Endothelial cell of umbilical vein (primary cell): ENCODE results near the gene TM6SF1. TPM values are rescaled to one million over a fixed set of nuclear protein-coding genes. Genes with fewer than 3 reads are reported as not detected.

Experiments used
- BruUV-seq: library from RNA; stranded (reverse); fragments of 400-500 nt; replicated peaks from 2 replicates; lab custom pipeline; 2021; lab: Mats Ljungman, UMichigan
- CTCF ChIA-PET: fragments of 300-600, 350-600 bp; sonication (Branson Sonifier 250); formaldehyde crosslinking; loops from one replicate; lab custom pipeline; 2021; ENCODE audit warnings: antibody characterized with exemption, inconsistent platforms; lab: Charles Lee
- POLR2A ChIA-PET: fragments of 300-600, 350-600 bp; sonication (Branson Sonifier 250); formaldehyde crosslinking; loops from one replicate; lab custom pipeline; 2021; ENCODE audit warnings: antibody characterized with exemption, inconsistent platforms; lab: Charles Lee
- DNase-seq: peaks from one replicate; pipeline ENCODE4 v3.0.0-alpha.2; 2011; ENCODE audit warnings: low read depth, low spot score
- FAIRE-seq: peaks from 2 replicates; lab custom pipeline; 2011; peaks lifted over from hg19 to GRCh38; lab: Jason Lieb, UNC
- H2AFZ ChIP-seq: 2 replicates; pipeline ENCODE4 v1.6.0; 2012; ENCODE audit warnings: low read depth, low read length, control low read depth, inconsistent platforms
- H3K27ac ChIP-seq: 2 replicates; pipeline ENCODE4 v1.5.1; 2011; ENCODE audit warnings: low read depth, mild to moderate bottlenecking, control low read depth, low read length, moderate library complexity; ENCODE audit not compliant: insufficient read depth
- H3K27me3 ChIP-seq, 2 experiments: 2 replicates each; pipeline versions ENCODE4 v1.6.0 to v1.6.1; 2011; ENCODE audit warnings: low read length in 2 of 2, mixed read lengths in 1 of 2; ENCODE audit not compliant: control insufficient read depth in 2 of 2, insufficient read depth in 2 of 2
- H3K36me3 ChIP-seq, 2 experiments: 2 replicates in 1 of 2; 3 replicates in 1 of 2; pipeline ENCODE4 v1.5.1; 2011; ENCODE audit warnings: low read length in 2 of 2, mild to moderate bottlenecking in 1 of 2, moderate library complexity in 1 of 2; ENCODE audit not compliant: control insufficient read depth in 2 of 2, insufficient read depth in 2 of 2; ENCODE audit errors: extremely low read depth in 1 of 2
- H3K4me1 ChIP-seq: 3 replicates; pipeline ENCODE4 v1.5.1; 2011; ENCODE audit warnings: mild to moderate bottlenecking, low read length; ENCODE audit not compliant: control insufficient read depth, insufficient read depth; ENCODE audit errors: extremely low read depth
- H3K4me2 ChIP-seq: 2 replicates; pipeline ENCODE4 v1.6.1; 2011; ENCODE audit warnings: low read length, control low read depth, mixed read lengths; ENCODE audit not compliant: insufficient read depth
- H3K4me3 ChIP-seq, 3 experiments: fragments of 200-600 bp in 1 of 3; sonication (generic), shearing (Covaris generic) in 1 of 3; replicated peaks in 1 of 3; 2 replicates each; pipeline ENCODE4 v1.5.1; 2011 to 2016; ENCODE audit warnings: control low read depth in 3 of 3, low read length in 3 of 3, mild to moderate bottlenecking in 2 of 3, inconsistent platforms in 1 of 3, low read depth in 1 of 3, moderate library complexity in 1 of 3; ENCODE audit not compliant: insufficient read depth in 1 of 3
- H3K79me2 ChIP-seq: 2 replicates; pipeline ENCODE4 v1.6.0; 2012; ENCODE audit warnings: low read length, inconsistent platforms; ENCODE audit not compliant: control insufficient read depth, insufficient read depth
- H3K9ac ChIP-seq: replicated peaks from 2 replicates; pipeline ENCODE3; 2011; ENCODE audit warnings: low read length, control low read depth; ENCODE audit not compliant: insufficient read depth; ENCODE audit errors: extremely low read depth
- H3K9me1 ChIP-seq: replicated peaks from 3 replicates; pipeline ENCODE4 v1.6.0; 2011; ENCODE audit warnings: mild to moderate bottlenecking, low read length; ENCODE audit not compliant: control insufficient read depth, insufficient read depth; ENCODE audit errors: extremely low read depth
- H3K9me3 ChIP-seq: replicated peaks from 2 replicates; pipeline ENCODE4 v1.5.1; 2012; ENCODE audit warnings: low read length, inconsistent platforms; ENCODE audit not compliant: control insufficient read depth, insufficient read depth
- H4K20me1 ChIP-seq: replicated peaks from 2 replicates; pipeline ENCODE3; 2011; ENCODE audit warnings: mild to moderate bottlenecking, low read length; ENCODE audit not compliant: control insufficient read depth, insufficient read depth; ENCODE audit errors: extremely low read depth
- EZH2 ChIP-seq: IDR thresholded peaks from 2 replicates; pipeline ENCODE4 v1.6.1; 2012; ENCODE audit warnings: borderline replicate concordance, low read depth, mild to moderate bottlenecking, moderate library complexity, low read length, inconsistent platforms; ENCODE audit not compliant: severe bottlenecking
- FOS ChIP-seq: IDR thresholded peaks from 2 replicates; pipeline ENCODE4 v1.6.1; 2011; ENCODE audit warnings: mild to moderate bottlenecking, low read length, moderate library complexity, borderline replicate concordance; ENCODE audit not compliant: insufficient read depth
- GATA2 ChIP-seq: IDR thresholded peaks from 2 replicates; pipeline ENCODE4 v1.7.0; 2011; ENCODE audit warnings: low read depth, mild to moderate bottlenecking, moderate library complexity, mixed read lengths, low read length; ENCODE audit not compliant: insufficient read length, insufficient read depth
- JUN ChIP-seq: IDR thresholded peaks from 2 replicates; pipeline ENCODE4 v1.6.1; 2011; ENCODE audit warnings: borderline replicate concordance, low read depth; ENCODE audit not compliant: insufficient read length, insufficient read depth
- MYC ChIP-seq: IDR thresholded peaks from one replicate; pipeline ENCODE4 v1.6.1; 2011; ENCODE audit warnings: mild to moderate bottlenecking, low read depth, low read length
- dilution Hi-C: fragments of 300-500 bp; cut with MboI; formaldehyde crosslinking; loops from one replicate; pipeline ENCODE4 v1.15.0; 2019; ENCODE audit warnings: low sequenced_read_pairs; ENCODE audit not compliant: extremely low pct_ligation_motif_present
- intact Hi-C: fragments of 100-400 bp; cut with micrococcal nuclease; formaldehyde crosslinking; loops from one replicate; pipeline ENCODE4 v1.10.0; 2022
- polyA plus RNA-seq, 4 experiments: library from polyadenylated mRNA; depleted of rRNA in 3 of 4; stranded (reverse) in 3 of 4; unstranded in 1 of 4; fragments of >200 nt; gene quantifications; 2 replicates each; pipeline versions ENCODE4 v1.2.1 to v1.2.3, GENCODE V29; 2011 to 2012; ENCODE audit warnings: missing spikeins in 1 of 4
- total RNA-seq: library from RNA; stranded (reverse); gene quantifications from 2 replicates; pipeline ENCODE4 v1.2.3, GENCODE V29; 2021
- TF ChIP-seq, protein P1 (sequence below): IDR thresholded peaks from 2 replicates; pipeline ENCODE4 v1.6.1; 2011; ENCODE audit not compliant: insufficient read depth, insufficient read length
- TF ChIP-seq, protein P2 (sequence below), 2 donors: IDR thresholded peaks; 1 replicate in 1 of 2; 2 replicates in 1 of 2; pipeline ENCODE4 v1.5.1; 2011; ENCODE audit warnings: low read length in 2 of 2, mild to moderate bottlenecking in 2 of 2, moderate library complexity in 2 of 2, control low read depth in 1 of 2, inconsistent platforms in 1 of 2, low read depth in 1 of 2; ENCODE audit not compliant: insufficient read depth in 1 of 2; ENCODE audit errors: extremely low read depth in 1 of 2

The TM6SF1 gene
- total and polyA plus RNA-seq, 2 donors (not counting 3 experiments of a cell fraction or from before 2014, with no cell fraction given): 26.5 to 38.0 TPM

DNA sequence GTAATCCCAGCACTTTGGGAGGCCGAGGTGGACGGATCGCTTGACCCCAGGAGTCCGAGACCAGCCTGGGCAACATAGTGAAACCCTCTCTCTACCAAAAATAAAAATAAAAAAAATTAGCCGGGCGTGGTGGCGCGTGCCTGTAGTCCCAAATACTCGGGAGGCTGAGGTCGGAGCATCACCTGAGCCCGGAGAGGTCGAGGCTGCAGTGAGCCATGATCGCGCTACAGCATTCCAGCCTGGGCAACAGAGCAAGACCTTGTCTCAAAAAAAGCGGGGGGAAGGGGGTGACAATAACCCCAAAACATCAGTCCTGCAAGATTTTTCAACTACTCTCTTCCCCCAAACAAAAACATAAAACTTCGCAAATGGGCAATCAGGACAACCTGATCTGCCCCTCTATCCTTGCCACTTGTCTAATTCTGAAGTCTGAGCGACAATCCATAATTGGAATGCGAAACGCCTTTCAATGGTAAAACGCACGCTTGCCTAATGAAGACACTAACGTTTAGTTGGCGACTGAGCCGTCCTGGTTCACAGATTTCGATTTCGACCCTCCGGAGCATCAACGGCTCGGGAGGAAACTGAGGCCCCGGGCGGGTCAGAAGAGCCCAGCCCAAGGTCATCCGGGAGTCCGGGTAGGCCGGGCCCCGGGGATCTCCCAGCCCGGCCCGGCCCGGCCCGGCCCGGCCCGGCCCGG lies 41.3 kb upstream of the TM6SF1 start:
- H3K9ac ChIP-seq: peak overlapping the region; percentile 96
- H3K9me1 ChIP-seq: peaks cover 3% of the 10 kb centered on the region
- intact Hi-C loops (no loop called here), dilution Hi-C loops (no loop called here)
- H4K20me1 ChIP-seq: peaks cover 21% of the 10 kb centered on the region
- peak overlapping the region; percentile 96 for H3K4me2 ChIP-seq
- H3K79me2 ChIP-seq: peaks cover 57% of the 10 kb centered on the region
- DNase-seq (peak; percentile 40), FAIRE-seq (no peak)
- no peaks in the 10 kb centered on the region for H3K9me3 ChIP-seq
- peak overlapping the region; percentile 66 for H3K27ac ChIP-seq
- H3K27me3 ChIP-seq: no peaks in the 10 kb centered on the region
- BruUV-seq: no TSS peak
- no peaks in the 10 kb centered on the region for H3K36me3 ChIP-seq
- H2AFZ ChIP-seq: peak overlapping the region; percentile 61
- POLR2A ChIA-PET: interaction anchor here (0.6 kb wide), 2 partner anchors 10 to 61 kb away, joined by 4 to 5 read pairs; no protein-coding TSS in a partner anchor
- peaks cover 36% of the 10 kb centered on the region for H3K4me1 ChIP-seq
- CTCF ChIA-PET: interaction anchor here (1.4 to 1.9 kb wide), 5 partner anchors 11 to 55 kb away, joined by 3 to 22 read pairs (median 6); partner anchors contain the start of genes C15orf40 and TM6SF1
- peak overlapping the region; percentile 75 to 99 (median 98) for H3K4me3 ChIP-seq
- no peak for TF ChIP-seq MYC
- no peak for TF ChIP-seq FOS
- no peak for TF ChIP-seq JUN
- no peak for TF ChIP-seq GATA2
- TF ChIP-seq, protein P1, sequence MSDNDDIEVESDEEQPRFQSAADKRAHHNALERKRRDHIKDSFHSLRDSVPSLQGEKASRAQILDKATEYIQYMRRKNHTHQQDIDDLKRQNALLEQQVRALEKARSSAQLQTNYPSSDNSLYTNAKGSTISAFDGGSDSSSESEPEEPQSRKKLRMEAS: no peak
- TF ChIP-seq, protein P2, sequence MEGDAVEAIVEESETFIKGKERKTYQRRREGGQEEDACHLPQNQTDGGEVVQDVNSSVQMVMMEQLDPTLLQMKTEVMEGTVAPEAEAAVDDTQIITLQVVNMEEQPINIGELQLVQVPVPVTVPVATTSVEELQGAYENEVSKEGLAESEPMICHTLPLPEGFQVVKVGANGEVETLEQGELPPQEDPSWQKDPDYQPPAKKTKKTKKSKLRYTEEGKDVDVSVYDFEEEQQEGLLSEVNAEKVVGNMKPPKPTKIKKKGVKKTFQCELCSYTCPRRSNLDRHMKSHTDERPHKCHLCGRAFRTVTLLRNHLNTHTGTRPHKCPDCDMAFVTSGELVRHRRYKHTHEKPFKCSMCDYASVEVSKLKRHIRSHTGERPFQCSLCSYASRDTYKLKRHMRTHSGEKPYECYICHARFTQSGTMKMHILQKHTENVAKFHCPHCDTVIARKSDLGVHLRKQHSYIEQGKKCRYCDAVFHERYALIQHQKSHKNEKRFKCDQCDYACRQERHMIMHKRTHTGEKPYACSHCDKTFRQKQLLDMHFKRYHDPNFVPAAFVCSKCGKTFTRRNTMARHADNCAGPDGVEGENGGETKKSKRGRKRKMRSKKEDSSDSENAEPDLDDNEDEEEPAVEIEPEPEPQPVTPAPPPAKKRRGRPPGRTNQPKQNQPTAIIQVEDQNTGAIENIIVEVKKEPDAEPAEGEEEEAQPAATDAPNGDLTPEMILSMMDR (IDR thresholded peaks at IDR 0.05; ENCODE audit: extremely low read depth in 1 of 2, insufficient read depth in 1 of 2, low read depth in 1 of 2, low read length in 2 of 2): no peak
- TF ChIP-seq EZH2: no peak
